ENCODE data around the gene FOS.
A peak's percentile ranks its signal among the peaks of the same experiment; 100 is the strongest.

Gene FOS

DNA sequence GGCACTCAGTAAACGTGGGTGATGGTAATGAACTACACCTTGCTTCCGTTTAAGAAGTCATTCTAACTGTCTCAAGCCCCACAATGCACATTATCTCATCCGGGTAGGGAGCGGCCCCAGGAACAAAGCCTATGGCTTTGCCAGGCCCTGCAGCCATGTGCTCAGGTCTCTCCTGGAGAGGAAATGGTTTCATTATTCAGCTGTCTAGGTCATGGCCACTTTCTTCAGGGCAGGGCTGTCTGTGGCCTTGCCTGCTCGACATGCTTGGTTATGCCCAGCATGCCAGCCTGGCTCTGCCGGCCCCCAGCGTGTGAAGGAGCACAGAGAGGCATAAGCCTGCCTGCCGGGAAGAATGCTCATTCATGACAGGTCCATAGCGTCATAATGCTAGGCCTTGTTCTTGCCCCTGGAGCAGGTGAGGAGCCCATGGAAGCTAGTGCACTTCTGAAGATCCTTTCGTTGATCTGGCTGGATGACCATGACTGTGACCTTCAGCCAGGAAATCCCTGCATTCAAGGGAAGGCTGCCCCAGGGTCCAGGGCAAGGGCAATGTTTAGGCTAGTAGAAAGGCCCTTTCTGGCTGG lies 26.3 kb upstream of the FOS start:
- FAIRE-seq: no peak

DNA sequence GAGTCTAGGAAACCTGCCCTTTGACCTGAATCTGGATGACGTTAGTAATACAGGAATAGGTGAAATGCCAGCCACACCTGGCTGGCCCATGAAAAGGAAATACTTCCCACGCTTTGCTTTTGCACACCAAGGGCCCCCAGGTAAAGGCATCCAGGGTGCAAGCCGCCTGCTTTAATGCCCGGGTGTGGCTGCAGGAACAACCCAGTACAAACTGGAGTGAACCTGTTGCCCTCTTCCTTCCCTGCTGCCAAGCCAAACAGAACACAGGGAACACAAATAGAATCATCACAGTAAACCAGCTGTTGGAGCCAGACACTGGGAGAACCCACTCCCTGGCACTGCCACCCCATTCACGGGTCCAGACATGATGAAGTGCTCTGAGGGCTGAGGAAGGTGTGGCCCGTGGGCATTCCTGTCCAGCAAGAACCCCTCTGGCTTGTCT lies 24.2 kb upstream of the FOS start:
- no peak for FAIRE-seq

DNA sequence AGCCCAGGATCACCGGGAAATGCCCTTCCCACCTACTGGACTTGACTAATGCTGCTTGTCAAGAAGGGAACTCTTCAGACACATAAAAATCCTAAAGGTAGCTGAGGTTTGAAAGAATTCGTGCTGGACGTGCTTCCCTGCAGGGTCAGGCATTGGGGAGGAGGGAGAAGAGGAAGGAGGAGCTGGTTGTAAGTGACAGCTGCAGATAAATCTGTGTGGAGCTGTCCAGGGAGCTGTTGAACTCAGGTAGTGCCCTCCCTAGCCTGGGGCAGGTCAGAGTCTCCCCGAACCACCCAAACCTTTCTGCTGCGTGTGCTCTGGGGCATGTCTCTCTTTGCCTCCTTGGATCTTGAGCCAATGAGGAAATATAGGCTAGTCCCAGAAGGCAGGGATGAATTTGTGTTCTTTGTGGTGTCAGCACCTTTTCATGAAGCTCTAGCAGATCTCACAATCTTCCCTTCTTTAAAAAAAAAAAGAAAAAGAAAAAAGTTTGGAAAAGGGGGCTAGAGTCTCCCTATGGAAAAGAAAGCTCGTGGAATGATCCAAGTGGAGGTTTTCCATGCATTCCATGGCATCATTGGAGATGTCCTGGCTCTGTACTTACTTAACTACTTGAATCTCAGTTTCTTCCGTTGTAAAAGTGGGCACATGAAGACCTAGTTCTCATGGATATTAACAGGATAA lies 23.6 kb upstream of the FOS start:
- no peak for FAIRE-seq

DNA sequence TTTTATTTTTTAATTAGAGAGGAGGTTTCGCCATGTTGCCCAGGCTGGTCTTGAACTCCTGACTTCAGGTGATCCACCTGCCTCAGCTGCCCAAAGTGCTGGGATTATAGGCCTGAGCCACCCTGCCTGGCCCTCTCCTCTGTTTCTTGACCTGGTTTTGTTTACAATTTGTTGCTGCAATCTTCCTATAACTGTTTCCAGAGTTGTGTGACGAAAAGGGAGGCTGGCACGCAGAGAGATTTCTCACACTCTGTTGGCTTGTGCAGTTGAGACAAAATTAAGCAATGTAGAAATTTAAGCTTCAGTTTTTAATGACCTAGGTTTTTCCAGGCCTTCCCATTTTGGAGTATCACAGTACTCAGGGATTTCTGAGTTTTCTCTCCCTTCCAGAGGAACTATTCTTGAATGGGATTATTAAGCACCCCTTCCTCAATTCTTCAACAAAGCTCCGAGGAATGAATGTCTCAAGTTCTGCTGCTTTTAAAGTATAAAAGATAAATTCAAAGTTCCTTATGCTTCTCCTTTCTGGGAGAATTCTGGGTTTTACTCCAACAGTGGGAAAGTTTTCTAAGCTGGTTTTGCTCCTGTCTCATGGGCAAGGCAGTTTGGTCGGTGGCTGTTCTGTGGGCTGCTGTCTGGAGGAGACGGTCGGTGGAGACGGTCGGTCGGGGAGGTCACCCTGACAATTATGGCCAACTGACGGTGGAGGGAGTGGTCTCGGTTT lies 20.4 kb upstream of the FOS start:
- FAIRE-seq: no peak

DNA sequence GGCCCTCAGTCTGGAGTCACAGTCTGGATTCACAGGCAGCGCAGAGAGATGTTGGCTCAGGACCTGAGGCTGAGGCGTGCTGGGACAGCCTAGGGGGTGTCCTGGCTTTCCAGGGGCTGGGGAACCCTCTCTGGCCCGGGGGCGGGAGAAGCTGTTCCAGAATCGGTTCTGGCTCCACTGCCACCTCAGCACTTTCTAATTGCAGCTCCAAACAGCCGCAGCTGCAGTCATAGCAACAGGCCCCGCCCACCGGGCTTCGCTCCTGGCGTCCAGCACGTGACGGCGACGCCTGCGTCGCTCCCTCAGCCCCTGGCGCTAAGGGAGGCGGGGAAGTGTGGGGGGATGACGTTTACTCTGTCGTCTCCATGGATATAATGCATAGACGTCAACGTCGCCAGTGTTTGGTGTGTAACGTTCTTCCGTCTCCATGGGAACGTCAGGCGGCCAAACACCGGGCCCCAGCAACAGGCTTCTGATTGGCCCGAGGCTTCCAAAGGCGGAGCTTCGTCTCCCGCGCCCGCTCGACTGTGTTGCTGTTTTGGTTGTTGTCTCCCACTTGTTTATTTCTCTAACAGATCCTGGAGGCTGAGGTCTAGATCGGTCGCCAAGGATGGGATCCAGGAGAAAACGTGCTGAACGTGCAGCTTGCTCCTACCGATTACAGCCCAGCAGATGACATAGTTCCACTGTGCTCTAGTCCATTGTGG lies 19.7 kb upstream of the FOS start:
- peak; percentile 99 for FAIRE-seq

DNA sequence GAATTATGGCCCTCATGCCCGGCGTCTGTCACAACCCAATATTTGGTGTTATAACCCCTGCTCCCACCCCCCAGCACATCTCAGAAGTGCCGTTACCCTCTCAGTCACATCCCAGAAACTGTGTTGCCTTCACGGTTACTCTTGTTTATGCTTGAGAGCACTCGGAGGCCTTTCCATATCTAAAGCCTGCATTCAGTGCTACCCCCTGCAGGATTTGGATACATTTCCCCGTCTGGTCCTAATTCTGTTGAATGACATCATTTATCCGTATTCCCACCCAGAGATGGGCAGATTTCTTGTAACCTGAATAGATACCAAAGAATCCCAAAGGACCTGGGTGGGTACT lies 19.1 kb upstream of the FOS start:
- no peak for FAIRE-seq

DNA sequence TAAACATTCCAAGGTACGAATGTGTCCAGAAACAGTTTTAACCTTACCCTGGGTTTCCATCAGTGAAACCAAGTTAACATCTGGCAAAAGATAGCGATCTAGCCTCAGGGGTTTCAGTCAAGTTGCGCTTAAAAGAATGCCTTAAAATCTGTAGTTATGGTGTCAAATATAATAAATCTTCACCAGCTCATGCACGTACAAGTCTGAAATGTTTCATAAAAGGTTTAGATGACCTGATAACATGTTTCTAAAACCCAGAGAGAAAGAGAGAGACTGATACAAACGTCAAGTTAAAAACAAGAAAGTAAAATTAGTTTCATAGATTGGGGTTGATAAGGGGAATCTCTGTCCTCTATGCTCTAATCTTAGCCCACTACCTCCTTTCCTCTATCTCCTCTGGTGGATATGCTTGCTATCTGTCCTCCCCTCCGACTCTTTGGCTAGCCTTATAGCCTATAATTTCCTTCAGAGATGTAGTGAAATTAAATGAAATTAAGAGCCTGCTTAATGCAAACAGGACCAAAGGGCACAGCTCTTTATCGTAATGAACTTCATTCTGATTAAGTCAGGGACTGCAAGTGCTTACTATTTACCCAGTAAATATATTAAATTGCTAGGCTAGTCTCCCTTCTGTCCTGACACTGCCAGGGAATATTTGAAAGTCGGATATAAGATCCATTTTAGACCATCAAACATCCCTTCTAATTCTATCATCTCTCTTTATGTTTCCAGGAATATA lies 18.4 kb upstream of the FOS start:
- no peak for FAIRE-seq

DNA sequence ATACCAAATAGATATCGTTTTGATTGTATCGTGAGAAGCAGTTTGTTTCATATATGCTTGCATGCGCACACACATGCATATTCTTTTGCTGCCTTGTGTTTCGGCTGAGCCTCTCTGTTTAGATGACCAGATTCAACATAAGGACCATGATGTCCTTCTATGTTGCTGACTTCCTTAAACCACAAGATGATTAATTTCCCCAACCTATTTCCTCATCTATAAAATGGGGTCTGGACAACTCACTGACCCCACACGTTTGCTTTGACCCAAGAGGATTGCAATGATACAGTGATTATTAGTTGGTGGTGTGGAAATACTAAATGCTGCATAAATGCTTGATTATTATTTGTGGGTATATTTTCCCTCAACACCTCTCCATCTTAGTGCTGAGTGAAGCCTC lies 16.8 kb upstream of the FOS start:
- no peak for FAIRE-seq

DNA sequence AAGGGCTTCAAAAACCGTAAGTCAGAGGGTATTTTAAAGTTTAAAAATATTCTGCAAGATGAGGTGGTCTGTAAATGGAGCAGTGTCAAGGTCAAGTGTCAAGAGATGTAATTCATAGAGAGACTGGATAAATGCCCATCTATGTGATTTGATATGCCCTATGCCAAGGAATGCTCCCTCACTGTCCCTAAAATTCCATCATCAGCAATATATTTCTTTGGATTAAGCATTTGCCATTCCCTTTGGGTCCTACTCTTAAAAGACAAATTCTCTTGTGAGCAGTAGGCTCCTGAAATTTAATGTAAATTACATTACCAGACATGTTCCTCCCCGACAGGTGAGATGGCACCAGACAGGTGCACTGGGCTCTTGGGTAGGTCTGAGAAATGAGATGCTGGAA lies 16.0 kb upstream of the FOS start:
- no peak for FAIRE-seq

DNA sequence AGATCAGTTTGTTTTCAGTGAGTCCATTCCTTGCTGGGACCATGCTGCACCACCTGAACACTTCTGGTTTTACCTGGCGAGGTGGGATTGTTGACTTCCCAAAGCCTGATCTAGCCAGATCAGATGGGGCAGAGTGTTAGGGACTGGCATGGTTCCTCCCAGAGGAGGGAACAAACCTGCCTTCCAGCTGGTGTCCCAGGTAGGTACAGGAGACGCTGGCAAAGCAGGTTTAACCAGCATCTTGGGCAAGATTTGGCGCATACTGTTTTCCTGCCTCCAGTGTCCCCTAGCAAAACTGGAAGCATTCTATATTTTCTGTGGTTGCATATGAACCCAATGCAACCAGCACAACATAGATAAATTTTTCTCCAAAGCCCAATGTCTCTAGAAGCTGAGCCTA lies 14.6 kb upstream of the FOS start:
- no peak for FAIRE-seq

DNA sequence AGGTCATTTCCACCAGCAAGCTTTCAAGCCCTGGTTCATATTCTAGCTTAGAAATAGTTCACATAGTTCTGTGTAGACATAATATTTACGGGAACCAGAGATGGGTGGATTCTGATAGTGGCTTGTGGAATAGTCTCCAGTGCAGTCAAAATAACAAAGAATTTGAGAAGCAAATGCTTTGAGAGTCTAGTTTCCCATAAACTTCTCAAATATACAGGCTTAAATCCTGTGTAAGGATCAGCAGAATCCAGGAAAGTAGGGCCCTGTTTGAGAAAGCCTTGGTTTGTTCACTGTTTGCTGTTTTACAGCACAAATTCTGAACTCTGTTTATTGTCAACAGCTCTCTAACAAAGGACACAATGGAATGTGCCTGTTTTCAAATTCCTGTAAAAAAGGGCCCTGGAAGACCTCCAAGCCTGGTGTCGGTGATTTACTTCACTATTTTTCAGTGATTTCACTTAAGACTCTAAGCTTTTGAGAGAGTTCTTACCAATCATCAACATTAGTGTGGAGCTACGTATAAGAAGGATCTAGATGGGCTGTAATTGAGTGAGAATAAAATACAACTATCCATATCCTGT lies 11.4 kb upstream of the FOS start:
- FAIRE-seq: peak; percentile 93

DNA sequence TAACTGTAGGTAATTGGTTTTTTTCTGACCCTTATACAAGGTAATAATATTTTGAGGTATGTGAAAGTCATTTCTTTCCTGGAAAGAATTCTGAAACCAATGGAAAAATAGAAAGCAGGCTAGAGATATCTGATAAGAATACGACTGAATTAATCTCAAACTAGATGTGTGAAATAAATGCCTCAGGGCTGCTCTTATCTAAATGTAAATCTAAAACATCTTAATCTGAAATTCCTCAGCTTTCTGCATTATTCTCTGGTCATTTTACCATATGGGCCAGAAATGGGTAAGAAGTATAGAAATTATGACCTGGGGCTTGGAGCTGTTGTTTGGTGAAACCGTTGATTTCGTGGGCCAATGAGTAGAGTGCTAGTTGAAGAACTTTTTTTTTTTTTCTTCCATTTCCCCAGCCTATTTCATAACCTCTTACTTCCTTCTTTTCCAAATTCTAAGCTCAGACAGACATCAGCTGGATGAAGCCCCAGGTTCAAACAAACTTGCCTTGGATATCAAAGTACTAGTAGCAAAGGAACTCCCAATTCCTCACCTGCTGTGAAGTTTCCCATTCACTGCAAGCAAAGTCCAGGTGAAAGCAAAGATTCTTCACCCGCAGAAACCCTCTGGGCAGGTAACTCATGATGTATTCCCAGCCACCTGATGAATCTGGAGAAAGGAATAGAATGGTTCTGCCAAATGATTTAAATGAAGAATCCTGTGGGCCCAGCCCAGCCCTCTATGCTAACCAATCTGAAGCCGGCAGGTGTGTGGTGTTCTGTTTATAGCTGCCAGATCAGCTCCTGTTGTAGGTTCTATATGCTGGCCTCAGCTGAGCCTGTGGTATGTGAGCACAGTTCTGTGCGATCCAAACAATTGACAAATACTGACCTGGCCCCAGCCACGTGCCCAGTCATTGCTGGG lies 9.7 kb upstream of the FOS start:
- no peak for FAIRE-seq

DNA sequence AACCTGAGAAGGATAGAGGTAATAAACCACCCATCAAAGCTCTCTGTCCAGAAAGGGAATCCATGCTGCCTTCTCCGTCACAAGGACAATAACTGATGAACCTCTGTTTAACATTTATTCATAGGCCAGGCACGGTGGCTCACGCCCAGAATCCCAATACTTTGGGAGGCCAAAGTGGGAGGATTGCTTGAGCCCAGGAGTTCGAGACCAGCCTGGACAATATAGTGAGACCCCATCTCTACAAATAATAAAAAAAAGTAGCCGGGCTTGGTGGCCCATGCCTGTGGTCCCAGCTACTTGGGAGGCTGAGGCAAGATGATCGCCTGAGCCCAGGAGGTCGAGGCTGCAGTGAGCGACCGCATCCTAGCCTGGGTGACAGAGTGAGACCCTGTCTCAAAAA lies 7.1 kb upstream of the FOS start:
- no peak for FAIRE-seq

DNA sequence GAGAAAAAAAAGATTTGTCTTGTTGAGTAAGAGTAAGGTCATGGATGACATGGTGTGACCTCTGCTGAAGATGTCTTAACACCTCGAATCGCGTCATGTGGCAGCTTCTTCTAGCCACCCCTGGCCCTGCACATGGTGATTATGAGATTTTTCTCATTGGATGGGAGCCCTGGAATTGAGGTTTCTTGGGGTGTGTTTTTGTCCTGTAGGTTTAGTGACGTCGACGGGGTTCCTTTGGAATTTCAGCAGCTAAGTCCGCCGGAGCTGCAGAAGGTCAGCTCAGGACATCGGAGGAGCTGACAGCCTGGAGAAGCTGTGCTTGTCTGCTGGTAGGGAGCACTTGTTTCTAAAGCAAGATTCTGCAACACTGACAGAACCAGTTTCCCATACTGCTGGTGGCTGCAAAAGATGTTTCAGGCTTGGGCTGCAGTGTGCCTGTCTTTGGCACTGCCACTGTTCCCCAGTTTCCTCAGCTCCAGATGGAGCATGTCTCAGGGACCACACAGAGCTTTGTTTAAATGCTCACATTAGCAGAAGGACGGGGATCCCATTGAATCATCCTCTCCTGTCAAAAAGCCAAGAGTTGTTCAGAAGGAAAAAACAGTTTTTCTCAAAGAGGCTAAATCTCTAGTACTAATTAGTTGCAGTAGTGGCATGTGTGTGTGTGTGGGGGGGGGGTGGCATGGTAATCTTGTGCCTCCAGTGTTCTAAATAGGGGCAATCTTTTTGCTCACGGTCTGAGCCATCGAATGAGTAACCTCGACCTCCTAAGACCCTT lies 5.2 kb upstream of the FOS start:
- FAIRE-seq: no peak

DNA sequence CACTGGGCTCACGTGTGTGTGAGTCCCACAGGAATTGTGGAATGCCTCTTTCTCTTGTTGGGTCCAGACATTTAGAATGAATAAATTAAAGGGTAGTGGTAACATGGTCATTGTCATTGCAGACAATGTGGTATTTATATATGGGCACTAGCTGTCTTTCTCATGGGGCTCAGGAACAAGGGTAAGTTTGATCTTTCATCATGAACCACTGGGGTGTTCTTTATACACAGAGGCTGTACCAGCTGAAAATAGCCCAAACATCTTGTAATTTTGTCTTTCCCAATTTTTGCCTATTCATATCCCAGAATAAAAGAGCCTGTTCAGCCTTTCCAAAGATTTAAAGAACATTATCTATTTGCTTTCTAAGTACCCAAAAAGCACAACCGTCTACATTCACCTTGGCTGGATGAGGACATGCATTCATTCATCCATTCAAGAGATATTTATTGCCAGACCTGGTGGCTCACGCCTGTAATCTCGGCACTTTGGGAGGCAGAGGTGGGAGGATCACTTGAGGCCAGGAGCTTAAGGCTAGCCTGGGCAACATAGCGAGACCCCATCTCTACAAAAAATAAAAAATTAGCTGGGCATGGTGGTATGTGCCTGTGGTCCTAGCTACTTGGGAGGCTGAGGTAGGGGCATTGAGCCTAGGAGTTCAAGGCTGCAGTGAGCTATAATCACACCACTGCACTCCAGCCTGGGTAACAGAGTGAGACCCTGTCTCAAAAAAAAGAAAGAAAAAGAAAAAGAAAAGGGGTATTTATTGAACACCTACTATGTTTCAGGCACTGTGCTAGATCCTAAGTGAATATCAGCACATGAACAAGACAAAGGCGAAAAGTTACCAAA lies 4.4 kb upstream of the FOS start:
- FAIRE-seq: no peak

DNA sequence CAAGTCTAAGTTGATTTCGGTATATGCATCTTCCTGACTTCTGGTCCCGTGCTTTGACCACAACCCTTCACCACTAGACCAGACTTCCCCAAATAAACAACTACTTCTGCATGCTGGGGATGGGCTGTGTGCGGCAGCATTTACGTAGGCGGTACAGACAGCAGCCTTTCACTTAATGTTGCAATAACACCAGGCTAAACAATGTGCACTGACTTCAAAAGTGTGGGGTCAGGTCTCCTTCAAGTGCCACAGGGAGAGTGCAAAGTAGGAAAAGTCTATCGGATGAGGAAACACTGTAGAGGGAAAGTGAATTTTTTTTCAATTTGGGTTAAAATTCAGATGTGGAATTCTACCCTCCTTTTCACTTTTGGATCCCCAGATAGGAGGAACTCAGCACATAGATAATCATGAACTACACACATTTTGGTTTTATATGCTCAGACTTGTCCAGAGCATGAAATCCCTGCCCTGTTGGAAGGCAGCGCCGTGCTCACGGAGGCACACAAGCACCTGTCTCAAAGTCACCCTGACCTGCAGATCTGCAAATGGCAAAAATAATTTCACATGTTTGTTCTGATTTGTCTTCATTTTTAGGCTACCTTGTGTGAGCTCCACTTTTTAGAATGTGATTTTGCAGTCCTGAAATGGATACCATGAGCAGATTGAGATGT lies 3.6 kb upstream of the FOS start:
- FAIRE-seq: no peak

DNA sequence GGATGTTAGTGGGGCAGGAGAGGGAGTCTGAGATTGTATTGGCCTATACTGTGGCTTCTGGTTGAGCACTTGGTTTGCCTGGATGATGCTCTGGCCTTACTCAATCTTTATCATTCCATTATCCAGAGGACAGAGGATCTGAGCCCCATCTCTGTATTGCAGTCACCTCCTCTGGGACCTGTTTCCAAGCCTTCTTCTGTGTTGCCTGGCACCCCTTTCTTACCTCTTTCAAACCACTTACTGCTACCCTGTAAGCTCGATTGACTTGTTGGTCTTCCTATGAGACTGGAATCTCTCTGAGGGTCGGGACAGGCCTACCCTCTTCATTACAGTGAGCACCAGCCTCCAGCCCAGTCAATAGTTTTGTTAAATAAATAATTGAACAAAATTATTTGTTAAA lies 3.0 kb upstream of the FOS start:
- FAIRE-seq: no peak

DNA sequence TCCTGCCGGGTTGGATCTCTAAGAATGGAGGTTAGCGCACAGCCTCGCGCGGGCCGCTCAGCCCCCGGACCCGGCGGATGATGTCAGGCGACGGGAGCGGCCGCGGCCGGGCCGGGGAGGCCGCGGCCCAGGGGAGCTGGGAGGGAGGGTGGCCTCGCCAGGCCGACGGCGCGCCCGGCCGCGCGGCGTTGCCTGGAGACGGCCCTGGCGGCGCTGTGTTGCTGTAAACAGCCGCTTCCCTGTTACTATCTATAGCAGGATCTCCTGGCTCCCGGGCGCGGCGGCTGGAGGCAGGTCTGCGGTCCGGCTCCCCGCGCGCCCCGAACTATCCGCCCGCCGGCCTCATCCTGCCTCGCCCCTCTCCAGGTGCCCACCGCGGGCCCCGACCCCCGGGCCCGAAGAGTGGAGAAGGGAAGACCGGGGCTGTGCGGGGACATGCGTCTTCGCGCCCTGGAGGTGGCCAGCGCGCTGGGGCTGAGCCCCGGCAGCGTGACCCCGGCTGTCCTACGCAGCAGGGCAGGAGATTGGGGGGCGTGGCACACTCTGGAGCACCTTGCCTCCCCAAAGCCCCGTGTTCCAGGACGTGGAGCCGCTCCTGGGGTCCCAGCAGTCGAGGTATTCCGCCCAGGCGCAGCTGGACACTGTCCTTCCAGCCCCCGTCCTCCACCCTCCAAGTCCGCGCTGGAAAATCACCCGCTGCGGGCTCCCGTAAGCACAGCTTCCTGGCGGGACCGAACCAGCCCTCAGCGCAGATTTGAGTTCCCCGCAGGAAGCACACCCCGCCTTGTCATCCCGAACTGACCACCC lies 1.4 kb upstream of the FOS start:
- no peak for FAIRE-seq

Measured in G401.6 (cell line).